GM18873 (cell line): ENCODE results near the gene AATK.

Experiments
- ATAC-seq: cut with Tn5 transposase; IDR thresholded peaks from one replicate; pipeline ENCODE4 v1.9.1; 2021; ENCODE audit warnings: mild to moderate bottlenecking, moderate library complexity, moderate number of reproducible peaks; ENCODE audit not compliant: unreplicated experiment, low FRiP score

AATK gene

GRCh38 chr17:81196505-81197408 is 30.7 kb upstream of the AATK start:
- ATAC-seq = no peak

- ATAC-seq = no peak
These were observed 30.0 kb upstream of the AATK start for GRCh38 chr17:81195941-81196495.

- no peak for ATAC-seq
These were observed 29.2 kb upstream of the AATK start for GRCh38 chr17:81194941-81195901.

GRCh38 chr17:81194225-81194760 is 28.3 kb upstream of the AATK start:
- no peak for ATAC-seq

- no peak for ATAC-seq
These were observed 27.6 kb upstream of the AATK start for GRCh38 chr17:81193470-81194224.

GRCh38 chr17:81193051-81193410 is 27.0 kb upstream of the AATK start:
- ATAC-seq = no peak

- ATAC-seq = no peak
These were observed 26.5 kb upstream of the AATK start for GRCh38 chr17:81192386-81193050.

- no peak for ATAC-seq
These were observed 25.6 kb upstream of the AATK start for GRCh38 chr17:81191646-81192045.

- ATAC-seq = no peak
These were observed 25.1 kb upstream of the AATK start for GRCh38 chr17:81191116-81191515.

- no peak for ATAC-seq
These were observed 24.6 kb upstream of the AATK start for GRCh38 chr17:81190591-81190990.

- no peak for ATAC-seq
These were observed 23.9 kb upstream of the AATK start for GRCh38 chr17:81189670-81190530.

- no peak for ATAC-seq
These were observed 23.0 kb upstream of the AATK start for GRCh38 chr17:81189016-81189415.

GRCh38 chr17:81188491-81188840 is 22.4 kb upstream of the AATK start:
- no peak for ATAC-seq

GRCh38 chr17:81187586-81188490 is 21.8 kb upstream of the AATK start:
- no peak for ATAC-seq

GRCh38 chr17:81187120-81187519 is 21.1 kb upstream of the AATK start:
- no peak for ATAC-seq

GRCh38 chr17:81186203-81186602 is 20.2 kb upstream of the AATK start:
- ATAC-seq = no peak

GRCh38 chr17:81184555-81184954 is 18.5 kb upstream of the AATK start:
- no peak for ATAC-seq

GRCh38 chr17:81183807-81184206 is 17.8 kb upstream of the AATK start:
- no peak for ATAC-seq
